Activated CD4-positive, alpha-beta T cell treated with anti-CD3 and anti-CD28 coated beads, Interleukin-2, amount 50 U/mL, for 1 hour (primary cell): ENCODE data around the gene CNP.

Experiments used
- DNase-seq: peaks from one replicate; pipeline ENCODE4 v3.0.0-alpha.2; 2020

CNP gene

GRCh38 chr17:41973408-41973811, 6.8 kb downstream of the CNP start:
- no peak for DNase-seq

GRCh38 chr17:41974031-41974430, 7.4 kb downstream of the CNP start:
- no peak for DNase-seq

- DNase-seq, result no peak
Measured at GRCh38 chr17:41974658-41975057, 8.1 kb downstream of the CNP start.

GRCh38 chr17:41975099-41976083, 8.8 kb downstream of the CNP start:
- no peak for DNase-seq

GRCh38 chr17:41976142-41976768, 9.7 kb downstream of the CNP start:
- DNase-seq, result no peak

GRCh38 chr17:41977991-41978390, 11.4 kb downstream of the CNP start:
- no peak for DNase-seq

GRCh38 chr17:41982026-41982760, 15.6 kb downstream of the CNP start:
- no peak for DNase-seq

GRCh38 chr17:41984454-41984853, 17.9 kb downstream of the CNP start:
- DNase-seq, result no peak

- no peak for DNase-seq
Measured at GRCh38 chr17:41985919-41986318, 19.3 kb downstream of the CNP start.

GRCh38 chr17:41986634-41987033, 20.0 kb downstream of the CNP start:
- no peak for DNase-seq

GRCh38 chr17:41987642-41988041, 21.0 kb downstream of the CNP start:
- no peak for DNase-seq

GRCh38 chr17:41988418-41988817, 21.8 kb downstream of the CNP start:
- DNase-seq, result no peak

GRCh38 chr17:41989702-41990419, 23.3 kb downstream of the CNP start:
- DNase-seq, result no peak

GRCh38 chr17:41992576-41992975, 26.0 kb downstream of the CNP start:
- DNase-seq, result no peak

GRCh38 chr17:41996855-41997164, 30.2 kb downstream of the CNP start:
- no peak for DNase-seq

- DNase-seq, result no peak
Measured at GRCh38 chr17:41998497-41998896, 31.9 kb downstream of the CNP start.

GRCh38 chr17:42000413-42001133, 34.0 kb downstream of the CNP start:
- no peak for DNase-seq

GRCh38 chr17:42001729-42002128, 35.1 kb downstream of the CNP start:
- DNase-seq, result no peak

- DNase-seq, result no peak
Measured at GRCh38 chr17:42002175-42002791, 35.7 kb downstream of the CNP start.

GRCh38 chr17:42002792-42003301, 36.3 kb downstream of the CNP start:
- no peak for DNase-seq

GRCh38 chr17:42005166-42005565, 38.6 kb downstream of the CNP start:
- DNase-seq, result no peak

- DNase-seq, result no peak
Measured at GRCh38 chr17:42009170-42009569, 42.6 kb downstream of the CNP start.
